Mesodermal cell (in vitro differentiated cells): ENCODE measurements around the gene SKAP1.

Source experiments
- H3K27ac ChIP-seq: 2 replicates; pipeline ENCODE4 v1.7.0; 2013; ENCODE audit warnings: mild to moderate bottlenecking, low read depth, low read length, moderate library complexity; ENCODE audit not compliant: severe bottlenecking
- H3K36me3 ChIP-seq: 2 replicates; pipeline ENCODE4 v1.7.1; 2013; ENCODE audit warnings: mild to moderate bottlenecking, low read length, moderate library complexity; ENCODE audit not compliant: control insufficient read depth, insufficient read depth
- H3K4me1 ChIP-seq: one replicate; pipeline ENCODE4 v1.7.1; 2013; ENCODE audit warnings: mild to moderate bottlenecking, low read length; ENCODE audit not compliant: insufficient read depth, control insufficient read depth, poor library complexity, severe bottlenecking
- H3K4me3 ChIP-seq: 2 replicates; pipeline ENCODE4 v1.7.0; 2013; ENCODE audit warnings: low read length, control low read depth, mild to moderate bottlenecking; ENCODE audit not compliant: insufficient read depth, poor library complexity, severe bottlenecking; ENCODE audit errors: extremely low read depth
- H3K9me3 ChIP-seq: 2 replicates; pipeline ENCODE4 v1.7.1; 2013; ENCODE audit warnings: mild to moderate bottlenecking, low read length, moderate library complexity; ENCODE audit not compliant: control insufficient read depth
- WGBS, 2 experiments: methylation state at CpG; one replicate each; pipeline ENCODE4 v1.1.5; 2013; ENCODE audit warnings: missing lambda C conversion rate in 2 of 2; ENCODE audit not compliant: insufficient coverage in 2 of 2; 5-methylcytosine and 5-hydroxymethylcytosine counted together

Gene SKAP1

DNA sequence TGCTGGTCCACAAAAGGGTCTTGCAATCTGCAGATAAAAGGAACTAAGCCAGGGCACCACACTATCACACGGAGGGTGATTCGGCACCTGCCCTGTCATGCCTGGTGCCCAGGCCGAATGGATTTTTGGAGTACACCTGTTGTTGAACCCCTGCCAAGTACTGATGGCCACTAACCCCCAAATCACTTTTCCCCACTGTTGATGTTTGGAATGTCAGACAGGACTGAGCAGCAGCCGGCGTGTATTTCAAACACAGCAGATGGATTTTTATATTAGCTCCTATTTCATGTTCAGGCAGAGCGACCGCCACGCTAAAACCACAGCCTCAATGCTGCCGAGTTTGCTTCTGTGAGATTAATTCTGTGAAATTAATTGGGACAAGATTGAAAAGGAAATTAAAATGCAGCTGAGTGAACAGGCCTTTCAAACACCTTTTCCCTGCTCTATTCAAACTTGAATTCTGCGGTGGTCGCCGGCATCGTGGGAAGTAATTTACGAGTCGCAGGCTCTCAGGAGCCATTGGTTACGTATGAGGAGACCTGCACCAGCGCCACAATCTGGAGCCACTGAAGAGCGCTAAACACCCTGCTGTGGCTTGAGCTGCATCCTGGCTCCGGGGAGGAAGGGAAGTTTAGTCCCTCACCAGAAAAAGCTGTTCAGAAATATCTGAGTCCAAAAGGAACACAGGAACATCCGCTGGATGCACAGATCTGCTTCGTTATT is 274.0 kb downstream of the SKAP1 start:
- WGBS, 2 experiments = 48 to 74% methylated on average over 13 to 15 of the region's 21 CpGs
- no peaks in the 10 kb centered on the region for H3K9me3 ChIP-seq
- no peaks in the 10 kb centered on the region for H3K36me3 ChIP-seq
- peaks cover 4% of the 10 kb centered on the region for H3K4me1 ChIP-seq
- H3K27ac ChIP-seq = no peak overlapping the region
- H3K4me3 ChIP-seq = no peak overlapping the region

DNA sequence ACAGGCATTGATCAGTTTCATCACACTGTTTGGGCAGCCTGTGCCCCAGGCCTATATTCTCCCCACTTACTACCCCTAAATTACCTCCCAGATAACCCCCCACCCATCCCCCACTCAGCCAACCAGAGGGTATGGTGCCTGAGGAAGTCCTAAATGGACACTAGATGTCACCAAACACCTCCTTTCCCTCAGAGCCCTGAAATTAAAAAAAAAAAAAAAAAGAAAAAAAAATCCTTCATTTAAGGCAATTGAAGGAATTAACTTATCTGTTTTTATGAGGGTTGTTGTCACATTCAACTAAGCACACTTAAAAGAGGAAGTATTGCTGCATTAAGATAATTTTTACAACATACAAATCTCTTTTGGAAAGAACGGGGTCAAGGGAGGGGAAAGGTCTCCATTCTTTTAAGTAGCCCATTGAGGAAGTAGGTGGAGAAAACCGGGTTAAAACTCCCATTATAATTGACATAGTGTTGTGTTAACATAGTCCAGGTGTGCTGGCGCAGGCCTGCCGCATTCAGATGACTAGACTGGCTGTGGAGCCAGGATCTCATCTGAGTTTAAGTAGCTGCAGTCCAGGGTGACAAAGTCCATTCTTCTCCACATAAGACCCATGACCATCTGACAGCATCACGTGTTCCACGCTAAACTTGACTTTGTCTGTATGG is 276.2 kb downstream of the SKAP1 start:
- 78 to 84% methylated on average over 3 to 4 of the region's 6 CpGs for WGBS, 2 experiments
- Histone ChIP-seq H3K36me3 (no peaks in the 10 kb centered on the region), H3K4me1 (peaks cover 4% of the 10 kb centered on the region), H3K27ac (no peak overlapping the region), H3K4me3 (no peak overlapping the region), H3K9me3 (no peaks in the 10 kb centered on the region)

DNA sequence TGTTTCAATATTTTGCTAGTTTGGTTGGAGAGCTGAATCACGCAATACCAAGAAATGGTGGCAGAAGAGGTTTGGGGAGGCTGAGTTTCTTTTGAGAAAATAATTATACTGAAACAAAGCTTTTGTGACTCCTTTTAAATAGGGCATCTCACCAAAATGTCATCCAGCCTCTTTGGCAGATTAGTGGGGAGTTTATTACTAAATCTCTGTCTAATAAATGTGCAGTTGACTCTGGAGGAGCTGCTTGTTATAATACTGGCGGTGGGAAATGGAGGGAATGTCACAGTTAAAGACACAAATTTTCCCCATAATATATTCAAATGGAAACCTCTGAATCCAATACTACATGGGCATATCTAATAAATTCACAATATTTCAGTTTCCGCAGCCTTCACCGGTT is 277.7 kb downstream of the SKAP1 start:
- Histone ChIP-seq H3K4me1 (peaks cover 4% of the 10 kb centered on the region), H3K9me3 (no peaks in the 10 kb centered on the region), H3K4me3 (no peak overlapping the region), H3K27ac (no peak overlapping the region), H3K36me3 (no peaks in the 10 kb centered on the region)
- no CpG with 5 or more reads among the region's 4 CpGs for WGBS, 2 experiments

DNA sequence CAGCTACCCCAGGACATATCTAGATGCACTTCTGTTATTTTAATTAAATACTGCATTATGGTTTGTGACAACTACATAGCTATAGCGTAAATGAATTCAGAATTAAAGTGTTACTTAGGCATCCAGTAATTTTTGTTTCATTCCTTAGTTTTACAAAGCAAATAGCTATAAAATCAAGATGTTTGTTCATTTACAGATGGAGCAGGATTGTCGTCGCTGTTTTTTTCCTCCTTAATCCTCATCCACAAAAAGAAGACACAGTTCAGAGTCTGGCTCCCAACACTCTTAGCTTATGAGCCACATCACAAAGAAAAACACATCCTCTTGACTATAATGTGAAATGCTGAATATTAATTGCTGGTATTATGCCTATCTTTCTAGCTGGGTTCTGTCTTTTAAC is 278.8 kb downstream of the SKAP1 start:
- Histone ChIP-seq H3K4me1 (peaks cover 1% of the 10 kb centered on the region), H3K4me3 (no peak overlapping the region), H3K27ac (no peak overlapping the region), H3K9me3 (no peaks in the 10 kb centered on the region), H3K36me3 (no peaks in the 10 kb centered on the region)
- 83% methylated on average over 2 of the region's 3 CpGs; no CpG with 5 or more reads in 1 of the 2 experiments for WGBS, 2 experiments

DNA sequence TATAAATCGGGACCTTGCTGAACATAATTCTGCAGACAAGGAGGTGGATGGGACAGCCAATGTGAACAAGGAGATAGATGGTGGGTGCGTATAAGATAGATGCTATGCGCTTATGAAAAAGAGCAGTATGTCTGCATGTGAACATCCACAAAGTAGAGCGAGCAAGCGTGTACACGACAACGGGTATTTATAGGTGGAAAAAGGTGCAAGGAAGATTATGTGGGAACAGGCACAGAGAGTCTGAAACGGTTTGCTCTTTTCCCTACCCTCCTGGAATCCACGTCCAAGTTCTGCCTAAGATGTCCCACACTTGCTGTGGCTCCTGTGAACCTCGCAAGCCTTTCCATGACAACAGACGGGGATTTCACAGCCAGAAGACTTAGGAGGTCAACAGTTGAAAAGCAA is 279.4 kb downstream of the SKAP1 start:
- 66 to 86% methylated on average over 7 to 8 of the region's 11 CpGs for WGBS, 2 experiments
- Histone ChIP-seq H3K4me1 (no peaks in the 10 kb centered on the region), H3K4me3 (no peak overlapping the region), H3K27ac (no peak overlapping the region), H3K9me3 (no peaks in the 10 kb centered on the region), H3K36me3 (no peaks in the 10 kb centered on the region)

DNA sequence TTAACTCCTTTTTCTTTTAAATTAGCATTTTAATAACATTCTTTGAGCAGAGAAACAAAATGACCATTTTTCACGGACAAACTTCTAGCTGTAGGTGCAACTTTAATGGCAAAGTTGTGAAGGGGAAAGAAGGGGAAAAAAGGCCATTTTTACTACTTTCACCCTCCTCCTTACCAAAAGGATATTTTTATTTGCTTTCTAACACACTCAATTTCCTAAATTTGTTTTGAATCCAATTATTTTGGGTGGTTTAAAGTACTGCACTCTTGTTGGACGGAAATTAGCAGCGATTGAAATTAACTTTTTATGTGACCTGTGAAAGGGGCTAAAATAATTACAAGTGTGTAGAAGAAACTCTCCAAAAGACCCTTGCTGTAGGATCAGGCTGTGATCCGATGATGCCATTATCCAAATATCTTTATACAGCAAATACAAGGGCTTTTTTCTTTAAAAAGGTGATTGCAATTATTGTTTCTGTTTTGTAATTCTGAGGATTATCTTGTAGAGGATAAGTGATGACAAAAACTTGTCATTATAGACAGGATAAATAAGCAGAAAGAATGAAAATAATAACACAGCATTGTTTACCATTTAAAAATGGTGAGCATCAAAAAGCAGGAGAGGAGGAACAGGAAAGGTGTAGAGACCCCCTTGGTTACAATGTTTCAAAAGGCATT is 280.1 kb downstream of the SKAP1 start:
- WGBS, 2 experiments = no CpG with 5 or more reads among the region's 4 CpGs
- no peak overlapping the region for H3K27ac ChIP-seq

DNA sequence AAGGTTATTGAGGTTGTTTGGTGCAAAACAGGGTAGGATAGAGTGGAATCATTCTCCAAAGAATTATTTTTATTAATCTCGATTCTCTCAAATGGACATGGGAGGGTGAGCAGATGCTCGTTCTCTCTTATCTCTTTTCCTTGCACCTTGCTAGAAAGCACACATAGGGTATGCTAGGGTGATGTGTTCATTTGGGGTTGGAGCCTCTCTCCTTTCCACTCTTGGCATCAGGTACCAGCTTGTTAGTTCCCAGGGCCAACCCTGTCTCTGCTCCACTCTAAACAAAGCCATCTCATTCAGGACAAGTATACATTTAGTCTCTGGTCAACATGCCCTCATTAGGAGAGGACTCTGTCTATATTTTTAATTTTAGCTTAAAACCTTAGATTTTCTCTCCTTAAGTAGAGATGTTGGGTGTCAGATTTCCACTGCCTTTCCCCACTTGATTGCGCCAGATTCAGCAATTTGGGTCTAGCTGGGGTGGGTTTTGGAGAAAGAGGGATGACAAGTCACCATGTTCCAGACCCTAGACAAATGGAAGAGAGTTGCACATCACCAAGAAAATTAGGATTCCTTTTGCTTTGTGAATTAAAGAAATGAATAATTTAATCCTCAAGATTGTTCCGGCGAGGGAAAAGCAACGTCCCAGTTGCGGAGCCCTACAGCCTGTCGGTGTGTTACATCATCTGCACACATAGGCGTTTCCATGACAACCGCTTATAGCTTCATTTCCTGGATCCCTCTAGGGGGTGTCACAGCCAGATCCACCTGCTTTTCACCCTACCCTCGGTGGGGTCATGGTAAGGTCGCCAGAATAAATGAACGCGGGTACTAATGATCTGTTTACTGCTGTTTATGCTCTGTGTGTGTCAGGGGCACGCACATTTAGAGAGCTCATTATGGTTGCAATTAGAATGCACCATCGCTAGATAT is 280.9 kb downstream of the SKAP1 start:
- Histone ChIP-seq H3K4me1 (no peaks in the 10 kb centered on the region), H3K36me3 (no peaks in the 10 kb centered on the region), H3K27ac (no peak overlapping the region), H3K4me3 (no peak overlapping the region), H3K9me3 (no peaks in the 10 kb centered on the region)
- 47 to 61% methylated on average over 7 to 9 of the region's 16 CpGs for WGBS, 2 experiments

More for the DNA sequence above, 280.1 kb downstream of the SKAP1 start:
- H3K4me1 ChIP-seq = no peaks in the 10 kb centered on the region
- H3K9me3 ChIP-seq = no peaks in the 10 kb centered on the region
- no peaks in the 10 kb centered on the region for H3K36me3 ChIP-seq
- H3K4me3 ChIP-seq = no peak overlapping the region

DNA sequence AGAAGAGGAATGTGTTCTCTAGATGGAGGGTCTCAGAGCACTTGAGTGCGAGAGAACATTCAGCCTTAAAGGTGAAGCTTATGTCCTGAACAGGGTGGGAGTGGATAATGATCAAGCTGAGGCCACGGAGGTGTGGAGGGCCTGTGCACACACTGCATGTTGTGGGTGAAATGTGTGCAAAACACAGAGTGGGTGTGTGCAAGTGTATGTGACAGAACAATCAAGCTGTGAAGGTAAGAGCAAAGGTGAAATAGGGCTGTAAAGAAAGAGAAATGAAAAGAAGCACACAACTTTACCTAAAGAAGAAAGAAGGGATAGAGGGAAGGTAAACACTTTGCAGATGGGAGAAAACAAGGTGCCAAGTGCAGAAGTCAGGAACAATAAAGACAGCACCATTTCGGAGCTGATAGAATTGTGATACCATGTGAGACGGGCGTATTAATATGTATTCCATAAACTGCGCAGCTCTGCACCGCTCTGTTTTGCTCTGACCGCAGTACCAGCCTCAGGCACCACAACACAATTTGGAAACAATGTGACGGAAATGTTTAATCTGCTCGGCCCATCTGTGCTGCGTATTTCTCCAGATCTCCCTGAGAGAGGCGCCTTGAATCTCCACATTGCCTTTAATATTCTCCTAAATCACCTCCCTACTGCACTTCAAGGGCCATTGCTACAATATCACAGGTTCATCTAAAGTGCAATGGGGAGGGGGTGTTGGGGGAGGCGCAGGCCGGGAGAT is 281.8 kb downstream of the SKAP1 start:
- Histone ChIP-seq H3K27ac (no peak overlapping the region), H3K9me3 (no peaks in the 10 kb centered on the region), H3K4me3 (no peak overlapping the region), H3K36me3 (no peaks in the 10 kb centered on the region), H3K4me1 (no peaks in the 10 kb centered on the region)
- WGBS, 2 experiments = 96 to 97% methylated on average over 10 to 11 of the region's 14 CpGs

DNA sequence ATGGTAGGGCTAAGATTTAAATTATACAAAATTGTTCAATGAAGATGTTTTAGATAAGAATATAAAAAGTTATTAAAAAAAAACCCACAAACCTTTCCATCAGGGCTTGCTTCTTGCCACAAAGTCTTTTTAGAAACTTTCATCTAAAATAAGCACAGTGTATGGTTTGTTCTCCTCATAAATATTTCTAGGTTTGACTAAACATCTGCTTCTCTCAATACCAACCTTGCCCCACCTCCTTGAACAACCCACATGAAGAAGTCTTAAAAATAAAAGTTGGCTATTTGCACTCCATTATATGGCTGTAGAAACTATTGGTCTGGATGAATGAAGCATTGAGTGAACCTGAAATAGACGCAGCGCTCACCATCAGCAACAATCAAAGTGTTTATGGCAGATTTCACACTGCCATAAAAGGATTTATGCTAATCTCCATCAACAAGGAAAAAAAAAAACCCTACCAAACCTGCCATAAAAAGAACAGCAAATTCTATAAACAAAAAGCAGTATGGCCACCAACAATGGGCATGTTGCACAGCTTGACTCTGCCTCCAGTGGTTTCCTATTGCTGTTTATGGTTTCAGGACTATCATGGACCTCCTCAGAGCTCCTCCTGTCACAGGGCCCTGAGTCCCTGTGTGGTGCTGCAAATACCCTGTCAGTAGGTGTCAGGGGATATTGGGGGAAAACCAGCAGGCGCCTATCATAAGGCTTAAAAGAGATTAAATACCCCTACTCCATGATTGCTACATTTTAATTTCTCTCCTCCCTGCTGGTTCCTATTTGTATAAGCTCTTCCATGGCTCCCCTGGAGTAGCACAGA is 284.8 kb downstream of the SKAP1 start:
- no peaks in the 10 kb centered on the region for H3K36me3 ChIP-seq
- H3K9me3 ChIP-seq = no peaks in the 10 kb centered on the region
- H3K27ac ChIP-seq = no peak overlapping the region
- no peak overlapping the region for H3K4me3 ChIP-seq
- WGBS, 2 experiments = 89 to 100% methylated on average over 1 of the region's 3 CpGs
- peaks cover 3% of the 10 kb centered on the region for H3K4me1 ChIP-seq
